ENCODE measurements around the gene DICER1.

GRCh38 chr14:95059126-95059525 is 98.2 kb downstream of the DICER1 start:
- TF ChIP-seq GATA2 (IDR thresholded peaks at IDR 0.05; ENCODE audit: low read depth, low read length) (no peak), GATA3 (IDR thresholded peaks at IDR 0.05; ENCODE audit: low read depth, low read length) (no peak)

All from SH-SY5Y (cell line).